GM18505 (cell line): ENCODE results near the gene OXSR1.

ENCODE experiments used
- ATAC-seq: cut with Tn5 transposase; IDR thresholded peaks from one replicate; pipeline ENCODE4 v1.9.1; 2021; ENCODE audit not compliant: unreplicated experiment
- POLR2A ChIP-seq: IDR thresholded peaks from 4 replicates; pipeline ENCODE4 v1.6.1; 2011; ENCODE audit warnings: borderline replicate concordance; ENCODE audit not compliant: insufficient read depth, insufficient read length; ENCODE audit errors: extremely low read depth

Gene OXSR1

GRCh38 chr3:38146504-38146903 lies 18.8 kb upstream of the OXSR1 start:
- ATAC-seq, result no peak
- no peak for TF ChIP-seq POLR2A

DNA sequence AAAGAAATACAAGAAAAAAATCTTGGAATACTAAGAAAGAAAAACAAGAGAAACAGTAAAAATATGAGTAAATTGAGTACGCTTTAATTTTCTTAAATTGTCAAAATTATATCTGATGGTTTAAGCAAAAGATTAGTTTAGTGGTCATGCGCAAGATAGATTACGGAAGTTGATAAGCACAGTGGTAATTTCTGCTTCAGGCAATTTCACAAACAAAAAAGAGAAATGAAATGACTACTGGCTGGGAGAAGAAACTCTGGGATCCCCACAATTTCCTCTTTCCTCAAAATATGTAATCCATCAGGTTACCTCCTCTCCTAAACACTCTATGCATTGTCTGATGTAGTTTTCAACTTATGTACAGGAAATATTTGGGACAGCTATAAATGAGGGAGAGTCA lies 17.9 kb upstream of the OXSR1 start:
- TF ChIP-seq POLR2A, result no peak
- no peak for ATAC-seq

- no peak for TF ChIP-seq POLR2A
- ATAC-seq, result no peak
Measured at GRCh38 chr3:38148311-38148882, 16.9 kb upstream of the OXSR1 start.

DNA sequence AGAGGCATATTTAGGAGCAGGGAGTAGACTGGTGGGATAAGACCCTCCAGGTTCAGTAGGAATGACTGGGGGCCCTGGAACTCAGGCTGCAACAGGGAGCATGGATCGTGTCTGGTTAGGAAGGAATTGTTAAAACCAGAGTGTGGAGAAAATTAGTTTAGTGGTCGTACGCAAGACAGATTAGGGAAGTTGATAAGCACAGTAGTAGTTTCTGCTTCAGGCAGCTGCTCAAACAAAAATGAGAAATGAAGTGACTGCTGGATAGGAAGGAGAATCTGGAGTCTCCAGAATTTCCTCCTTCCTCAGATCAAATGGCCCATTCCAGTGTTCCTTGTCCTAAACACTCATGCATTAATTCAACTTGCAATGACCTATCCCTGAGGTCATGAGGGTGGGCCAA lies 15.6 kb upstream of the OXSR1 start:
- ATAC-seq, result no peak

GRCh38 chr3:38150780-38151528 lies 14.4 kb upstream of the OXSR1 start:
- TF ChIP-seq POLR2A, result no peak

More for the DNA sequence above, 15.6 kb upstream of the OXSR1 start:
- no peak for TF ChIP-seq POLR2A

GRCh38 chr3:38151667-38152265 lies 13.6 kb upstream of the OXSR1 start:
- no peak for ATAC-seq
- no peak for TF ChIP-seq POLR2A

More at GRCh38 chr3:38150780-38151528, 14.4 kb upstream of the OXSR1 start:
- no peak for ATAC-seq

DNA sequence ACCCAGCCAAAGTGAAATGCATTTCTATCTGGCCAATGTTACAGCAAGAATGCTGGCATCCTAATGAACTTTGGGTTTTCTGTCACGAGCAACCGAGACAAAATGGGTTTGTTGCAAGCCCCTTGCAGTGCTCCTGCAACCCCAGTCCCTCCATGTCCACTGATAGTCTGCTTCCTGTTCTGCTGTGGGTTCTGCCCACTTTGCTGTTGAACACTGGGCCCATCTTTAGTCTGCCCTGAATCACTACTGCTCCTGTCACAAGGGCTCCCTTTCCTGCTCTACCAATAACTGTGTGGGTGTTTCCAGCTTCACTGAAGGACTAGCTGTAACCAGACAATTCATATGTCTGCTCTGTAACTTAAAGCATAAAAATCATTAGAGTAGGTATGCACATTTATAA lies 12.7 kb upstream of the OXSR1 start:
- TF ChIP-seq POLR2A, result no peak
- no peak for ATAC-seq

GRCh38 chr3:38153221-38153620 lies 12.1 kb upstream of the OXSR1 start:
- no peak for TF ChIP-seq POLR2A
- no peak for ATAC-seq

- no peak for TF ChIP-seq POLR2A
- no peak for ATAC-seq
Measured at GRCh38 chr3:38154033-38154494, 11.3 kb upstream of the OXSR1 start.

DNA sequence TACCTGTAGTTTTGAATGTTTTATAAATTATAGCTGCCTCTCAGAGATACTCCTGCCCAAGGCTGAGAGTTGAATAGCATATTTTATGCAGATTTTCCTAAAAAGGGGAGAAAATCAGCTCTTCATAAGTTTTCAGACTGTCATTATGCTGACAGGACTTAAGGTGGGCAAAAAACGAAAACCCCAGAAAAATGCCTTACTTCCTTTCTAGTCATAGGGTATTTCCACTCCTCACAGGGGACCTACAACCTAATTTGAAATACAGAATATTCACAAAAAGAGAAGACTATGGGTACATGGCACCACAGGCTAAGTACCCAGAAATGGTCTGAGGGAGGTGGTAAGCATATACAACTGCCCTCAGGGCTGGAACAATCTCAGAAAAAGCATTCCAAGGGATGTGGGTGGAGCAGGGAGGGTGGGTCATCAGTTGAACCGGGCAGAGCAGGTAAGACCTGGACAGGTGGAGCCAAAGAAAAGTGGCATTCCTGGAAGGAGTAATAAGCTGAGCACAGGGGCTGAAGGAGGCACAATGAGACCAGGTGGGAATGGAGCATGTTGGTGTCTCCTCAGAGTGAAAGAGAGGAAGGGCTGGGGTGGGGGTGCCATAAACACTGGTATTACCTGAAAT lies 10.6 kb upstream of the OXSR1 start:
- ATAC-seq, result no peak
- no peak for TF ChIP-seq POLR2A

- no peak for ATAC-seq
- TF ChIP-seq POLR2A, result no peak
Measured at GRCh38 chr3:38155825-38156224, 9.5 kb upstream of the OXSR1 start.

DNA sequence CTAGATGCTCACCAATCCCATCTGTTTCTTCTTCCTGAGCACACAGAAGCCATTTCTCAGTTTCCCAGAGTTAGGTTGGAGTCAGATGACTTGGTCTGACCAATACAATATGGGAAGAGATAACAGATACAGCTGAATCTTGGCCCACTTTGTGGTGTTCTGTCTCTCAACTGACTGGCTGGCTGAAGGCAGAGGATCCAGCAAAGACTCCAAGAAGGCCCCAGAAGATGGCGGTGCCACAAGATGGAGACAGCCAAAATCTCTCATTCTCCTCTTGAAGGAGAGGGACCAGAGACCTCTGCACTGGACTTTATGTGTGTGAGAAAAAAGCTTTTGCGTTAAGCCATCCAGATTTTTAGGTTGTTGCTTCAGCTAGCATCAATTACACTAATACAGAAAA lies 8.2 kb upstream of the OXSR1 start:
- ATAC-seq, result no peak
- TF ChIP-seq POLR2A, result no peak

DNA sequence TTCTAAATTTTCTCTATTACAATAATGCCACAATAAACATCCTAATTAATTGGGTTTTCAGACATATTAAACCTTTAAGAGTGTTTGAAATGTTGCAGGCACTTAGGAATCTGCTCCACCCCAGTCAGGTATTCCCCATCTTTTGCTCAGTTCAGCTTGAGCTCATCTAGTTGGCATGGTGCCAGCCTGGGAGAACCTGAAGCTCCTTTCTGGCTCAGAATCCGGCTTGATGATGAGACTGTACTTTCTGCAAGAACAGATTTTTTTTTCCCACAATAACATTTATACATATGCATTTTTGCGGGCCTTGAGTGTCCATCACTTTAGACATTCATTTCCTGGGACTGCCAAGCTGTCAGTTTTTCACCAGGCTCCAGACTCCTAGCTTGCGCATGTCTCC lies 7.7 kb upstream of the OXSR1 start:
- TF ChIP-seq POLR2A, result no peak
- ATAC-seq, result no peak
